Activated CD4-positive, alpha-beta T cell treated with anti-CD3 and anti-CD28 coated beads for 36 hours (primary cell): ENCODE results near the gene NOL9. TPM values are rescaled to one million over a fixed set of nuclear protein-coding genes. Genes with fewer than 3 reads are reported as not detected.

Source experiments
- ATAC-seq: fragments of 200-7000 bp; cut with Tn5 transposase; one replicate; pipeline ENCODE4 v1.10.0; 2021; ENCODE audit warnings: mild to moderate bottlenecking, moderate library complexity
- CTCF ChIA-PET: fragments of 350-600 bp; sonication (Branson Sonifier 250); formaldehyde crosslinking; loops from one replicate; lab custom pipeline; 2021; ENCODE audit warnings: antibody characterized with exemption; lab: Charles Lee
- POLR2A ChIA-PET: fragments of 350-600 bp; sonication (Branson Sonifier 250); formaldehyde crosslinking; loops from one replicate; lab custom pipeline; 2021; ENCODE audit warnings: antibody characterized with exemption, inconsistent platforms; lab: Charles Lee
- DNase-seq: peaks from one replicate; pipeline ENCODE4 v3.0.0-alpha.2; 2020
- H3K27ac Mint-ChIP-seq: one replicate; pipeline ENCODE4 v1.8.0; 2021; ENCODE audit warnings: mixed read lengths
- H3K27me3 Mint-ChIP-seq: one replicate; pipeline ENCODE4 v1.8.0; 2021; ENCODE audit warnings: mixed read lengths
- H3K36me3 Mint-ChIP-seq: one replicate; pipeline ENCODE4 v1.8.0; 2021; ENCODE audit warnings: low read depth, mixed read lengths
- H3K4me1 Mint-ChIP-seq: one replicate; pipeline ENCODE4 v1.8.0; 2021; ENCODE audit warnings: mixed read lengths
- H3K4me3 Mint-ChIP-seq: one replicate; pipeline ENCODE4 v1.8.0; 2021; ENCODE audit warnings: mild to moderate bottlenecking, moderate library complexity, mixed read lengths
- H3K9me3 Mint-ChIP-seq: one replicate; pipeline ENCODE4 v1.8.0; 2021; ENCODE audit warnings: low read depth, mixed read lengths
- intact Hi-C, 2 experiments: fragments of 100-400 bp; cut with DNase I in 1 of 2; cut with micrococcal nuclease in 1 of 2; formaldehyde crosslinking; loops; one replicate each; pipeline versions ENCODE4 v1.14.2 to v1.15.1; 2022 to 2024; cut with DNase I, micrococcal nuclease
- total RNA-seq, 2 experiments: library from RNA; stranded (reverse); gene quantifications; one replicate each; pipeline ENCODE4 v1.2.3, GENCODE V29; 2021

The NOL9 gene
- total RNA-seq, 2 experiments from 2014 or later: 37.4 to 44.7 TPM

DNA sequence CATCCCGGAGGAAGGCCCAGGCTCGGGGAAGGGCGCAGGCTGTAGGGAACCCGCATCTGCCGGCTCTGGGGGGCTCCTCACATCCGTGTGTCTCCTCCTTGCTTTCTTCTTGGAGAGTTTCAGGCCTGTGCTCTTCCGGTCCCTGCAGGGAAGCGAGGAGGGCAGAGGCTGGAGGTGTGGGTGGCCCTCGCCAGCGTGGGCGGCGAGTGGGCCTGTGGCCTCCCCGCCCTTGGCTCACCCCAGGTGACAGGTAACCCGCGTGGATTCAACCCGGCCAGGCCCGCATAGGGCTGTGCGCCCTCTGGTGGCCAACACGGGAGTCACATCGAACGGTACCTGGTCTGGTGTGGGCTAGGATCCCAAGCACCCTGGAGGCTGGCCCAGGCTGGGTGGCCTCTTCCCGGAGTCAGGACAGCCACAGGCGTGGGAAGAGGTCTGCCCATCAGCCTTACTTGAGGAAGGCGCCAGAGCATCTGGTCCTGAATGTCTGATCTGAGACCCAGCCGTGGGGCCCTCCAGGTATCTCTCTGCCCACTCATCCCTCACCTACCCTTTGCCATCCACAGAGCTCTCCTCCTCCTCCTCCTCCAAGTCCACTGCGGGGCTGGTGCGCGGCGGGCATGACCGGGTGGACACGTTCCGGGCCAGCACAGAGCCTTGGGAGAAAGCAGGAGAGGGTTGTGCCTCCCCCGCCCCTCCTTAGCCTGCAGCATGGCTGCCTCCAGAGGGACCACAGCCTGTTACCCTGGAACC, 78.8 kb downstream of the NOL9 start:
- Mint-ChIP-seq H3K4me3 (no peak overlapping the region), H3K4me1 (peaks cover 2% of the 10 kb centered on the region), H3K36me3 (no peaks in the 10 kb centered on the region), H3K9me3 (no peaks in the 10 kb centered on the region), H3K27ac (no peak overlapping the region), H3K27me3 (no peaks in the 10 kb centered on the region)
- intact Hi-C loops: loop anchor here (1.0 to 5.0 kb wide), 4 partner anchors 13 to 229 kb away; no protein-coding TSS in a partner anchor
- DNase-seq: peak; percentile 84
- ChIA-PET CTCF (interaction anchor here (0.9 to 2.2 kb wide), 3 partner anchors 11 to 23 kb away, joined by 3 to 10 read pairs (median 3); no protein-coding TSS in a partner anchor), POLR2A (no interaction called here)
- ATAC-seq: peak; percentile 94

DNA sequence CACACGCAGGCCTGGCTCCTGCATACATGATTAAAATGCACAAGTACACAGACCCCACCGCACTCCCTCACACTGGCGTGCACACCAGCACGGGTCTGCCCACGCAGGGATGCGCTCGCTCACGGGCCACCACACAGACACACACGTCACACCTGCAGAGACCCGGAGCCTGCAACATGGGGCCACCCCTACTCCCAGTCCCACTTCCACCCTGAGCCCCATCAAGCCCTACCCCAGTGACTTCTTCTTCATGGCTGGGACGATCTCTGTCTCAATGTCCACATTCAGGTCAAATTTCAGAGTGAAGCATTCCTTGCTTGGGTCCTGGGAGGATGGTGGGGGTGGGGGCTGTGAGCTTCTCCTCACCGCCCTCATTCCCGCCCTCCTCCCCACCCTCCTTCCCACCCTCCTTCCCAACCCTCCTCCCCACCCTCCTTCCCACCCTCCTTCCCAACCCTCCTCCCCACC, 79.5 kb downstream of the NOL9 start:
- ATAC-seq (no peak), DNase-seq (no peak)
- no peak overlapping the region for H3K4me3 Mint-ChIP-seq
- no peak overlapping the region for H3K27ac Mint-ChIP-seq
- CTCF ChIA-PET: no interaction called here
- peaks cover 2% of the 10 kb centered on the region for H3K4me1 Mint-ChIP-seq
- POLR2A ChIA-PET: no interaction called here
- H3K27me3 Mint-ChIP-seq: no peaks in the 10 kb centered on the region
- no peaks in the 10 kb centered on the region for H3K9me3 Mint-ChIP-seq
- intact Hi-C loops: loop anchor here in 1 of 2 experiments (1.0 to 5.0 kb wide), 3 partner anchors 52 to 229 kb away; no protein-coding TSS in a partner anchor
- H3K36me3 Mint-ChIP-seq: no peaks in the 10 kb centered on the region

DNA sequence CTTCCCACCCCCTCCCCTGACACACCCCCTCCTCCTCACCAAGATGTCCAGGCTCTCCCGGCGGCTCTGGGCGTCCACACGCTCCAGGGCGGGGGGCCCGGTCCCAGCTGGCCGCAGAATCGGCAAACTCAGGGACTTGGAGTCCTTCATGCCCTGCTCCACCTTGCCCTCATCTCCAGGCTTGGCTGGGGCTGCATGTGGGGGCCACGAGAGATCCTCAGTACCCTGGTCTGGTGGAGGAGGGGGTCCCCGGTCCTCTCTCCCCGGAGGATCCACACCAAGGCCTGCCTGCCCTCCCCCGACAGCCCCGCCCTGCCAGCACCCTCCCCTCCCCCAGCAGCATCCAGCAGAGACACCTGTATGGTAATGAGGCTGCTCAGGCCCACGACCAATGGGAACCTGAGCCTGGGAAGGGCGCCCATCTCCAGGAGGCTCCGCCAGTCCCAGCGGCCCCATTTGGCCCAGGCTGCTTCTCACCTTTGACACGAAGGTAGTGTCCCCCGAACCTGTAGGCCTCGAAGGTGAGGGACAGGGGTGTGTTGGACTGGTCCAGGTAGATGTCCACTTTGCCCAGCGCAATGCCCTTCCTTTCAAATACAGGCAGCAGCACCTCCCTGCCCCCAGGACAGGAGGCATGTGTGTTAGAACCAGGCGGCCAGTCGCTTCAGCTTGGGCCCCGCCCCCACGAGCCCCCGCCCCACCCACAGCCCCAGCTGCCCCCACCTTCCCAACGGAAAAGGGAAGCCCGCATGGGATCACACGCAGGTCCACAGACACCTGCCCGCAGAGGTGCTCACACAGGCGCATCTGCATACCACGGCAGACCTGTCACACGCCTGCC, 80.1 kb downstream of the NOL9 start:
- peaks cover 2% of the 10 kb centered on the region for H3K4me1 Mint-ChIP-seq
- intact Hi-C loops: no loop called here
- no peaks in the 10 kb centered on the region for H3K36me3 Mint-ChIP-seq
- no peak overlapping the region for H3K27ac Mint-ChIP-seq
- H3K4me3 Mint-ChIP-seq: no peak overlapping the region
- ATAC-seq: no peak
- no peak for DNase-seq
- no peaks in the 10 kb centered on the region for H3K27me3 Mint-ChIP-seq
- ChIA-PET POLR2A (no interaction called here), CTCF (no interaction called here)
- no peaks in the 10 kb centered on the region for H3K9me3 Mint-ChIP-seq

DNA sequence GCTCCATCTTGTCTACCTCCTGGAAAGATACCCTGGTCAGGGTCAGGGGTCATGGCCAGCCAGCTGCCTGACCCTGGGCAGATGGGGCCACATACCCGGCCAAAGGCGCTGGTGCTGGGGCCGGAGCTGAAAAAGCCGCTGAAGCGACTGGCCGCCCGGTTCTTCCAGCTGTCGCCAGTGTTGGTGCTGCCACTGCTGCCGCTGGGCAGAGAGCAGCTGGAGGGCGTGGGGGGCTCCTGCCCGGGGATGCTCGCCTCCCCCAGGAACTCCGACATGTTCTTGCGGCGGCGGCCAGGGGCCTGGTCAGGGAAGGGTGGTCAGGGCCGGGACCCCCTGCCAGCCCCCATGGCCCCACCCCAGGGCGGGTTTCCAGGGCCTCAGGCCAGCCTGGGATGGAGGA, 81.2 kb downstream of the NOL9 start:
- ChIA-PET CTCF (interaction anchor here (0.7 to 1.8 kb wide), 7 partner anchors 7 to 89 kb away, joined by 3 to 9 read pairs (median 4); no protein-coding TSS in a partner anchor), POLR2A (no interaction called here)
- Mint-ChIP-seq H3K4me3 (no peak overlapping the region), H3K27me3 (no peaks in the 10 kb centered on the region), H3K9me3 (no peaks in the 10 kb centered on the region), H3K27ac (no peak overlapping the region), H3K4me1 (peaks cover 2% of the 10 kb centered on the region), H3K36me3 (no peaks in the 10 kb centered on the region)
- DNase-seq (no peak), ATAC-seq (no peak)
- intact Hi-C loops: no loop called here

DNA sequence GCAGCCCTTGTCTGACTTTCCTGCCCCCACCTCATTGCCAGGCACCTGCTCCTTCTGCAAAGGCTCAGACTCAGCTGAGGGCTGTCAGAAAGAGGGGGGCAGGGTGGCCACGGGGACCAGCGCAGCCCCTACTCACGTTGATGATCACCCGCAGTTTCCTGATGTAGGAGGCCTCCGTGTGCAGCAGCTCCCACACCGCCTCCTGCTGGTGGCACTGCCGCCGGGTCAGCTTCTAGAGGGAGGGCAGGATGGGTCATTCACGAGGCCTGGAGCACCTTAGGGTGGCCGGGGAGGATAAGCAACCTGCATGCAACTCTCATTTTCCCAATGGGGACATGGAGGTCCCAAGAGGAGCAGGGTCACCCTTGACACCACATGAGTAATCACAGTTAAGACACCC, 81.9 kb downstream of the NOL9 start:
- Mint-ChIP-seq H3K4me3 (no peak overlapping the region), H3K27me3 (no peaks in the 10 kb centered on the region), H3K36me3 (no peaks in the 10 kb centered on the region), H3K9me3 (no peaks in the 10 kb centered on the region), H3K27ac (no peak overlapping the region), H3K4me1 (peaks cover 2% of the 10 kb centered on the region)
- ChIA-PET POLR2A (no interaction called here), CTCF (interaction anchor here (1.0 to 1.8 kb wide), 7 partner anchors 8 to 49 kb away, joined by 3 to 9 read pairs (median 5); no protein-coding TSS in a partner anchor)
- ATAC-seq (no peak), DNase-seq (peak; percentile 54)
- intact Hi-C loops: no loop called here

DNA sequence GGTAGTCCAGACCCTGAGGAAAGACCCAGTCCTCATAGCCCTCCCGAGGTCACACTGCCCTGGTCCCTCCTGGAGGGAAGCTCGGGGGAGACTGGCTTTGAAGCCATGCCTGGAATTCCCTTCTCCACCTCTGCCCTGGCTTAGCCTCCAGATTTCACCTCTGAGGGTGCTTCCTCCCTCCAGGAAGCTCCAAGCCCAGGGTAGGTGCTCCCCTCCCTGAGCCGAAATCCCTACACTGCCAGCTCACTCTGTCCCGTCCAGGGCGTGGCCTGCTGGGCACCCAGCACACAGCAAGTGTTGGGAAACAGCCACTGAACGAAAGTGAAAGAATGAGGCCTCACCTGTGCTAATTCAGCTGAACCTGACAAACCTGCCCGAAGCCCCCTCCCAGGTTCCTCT, 82.3 kb downstream of the NOL9 start:
- intact Hi-C loops: no loop called here
- H3K27ac Mint-ChIP-seq: no peak overlapping the region
- H3K4me1 Mint-ChIP-seq: peaks cover 2% of the 10 kb centered on the region
- H3K9me3 Mint-ChIP-seq: no peaks in the 10 kb centered on the region
- no peak for DNase-seq
- CTCF ChIA-PET: interaction anchor here (1.0 to 1.8 kb wide), 7 partner anchors 9 to 49 kb away, joined by 3 to 9 read pairs (median 5); no protein-coding TSS in a partner anchor
- no peak for ATAC-seq
- no peak overlapping the region for H3K4me3 Mint-ChIP-seq
- POLR2A ChIA-PET: no interaction called here
- H3K27me3 Mint-ChIP-seq: no peaks in the 10 kb centered on the region
- H3K36me3 Mint-ChIP-seq: no peaks in the 10 kb centered on the region

Other genes with a start within 250 kb of the NOL9 start
- gene ACOT7, start 160.7 kb downstream of the NOL9 start, total RNA-seq: 10 to 100 TPM; 93.8 to 99.2 TPM
- under 1 TPM in 1 of 2 experiments, not detected in 1; 0.05 TPM for gene HES2, start 134.6 kb downstream of the NOL9 start, total RNA-seq
- under 1 TPM; 0.14 to 0.55 TPM for gene ESPN, start 129.7 kb downstream of the NOL9 start, total RNA-seq
- gene TNFRSF25, start 88.3 kb downstream of the NOL9 start, total RNA-seq: 10 to 100 TPM; 57.3 to 66.7 TPM
- 1 to 10 TPM in 1 of 2 experiments, under 1 TPM in 1; 0.76 to 1.1 TPM for gene PLEKHG5, start 62.8 kb downstream of the NOL9 start, total RNA-seq
- gene TAS1R1, start 794 bp upstream of the NOL9 start, total RNA-seq: under 1 TPM in 1 of 2 experiments, not detected in 1; 0.07 TPM
- 10 to 100 TPM; 23.2 to 26.0 TPM for gene ZBTB48, start 25.5 kb upstream of the NOL9 start, total RNA-seq
- 10 to 100 TPM; 12.4 to 15.7 TPM for gene KLHL21, start 48.4 kb upstream of the NOL9 start, total RNA-seq
- 10 to 100 TPM; 13.2 to 13.6 TPM for gene PHF13, start 59.2 kb upstream of the NOL9 start, total RNA-seq
- gene THAP3, start 70.4 kb upstream of the NOL9 start, total RNA-seq: 10 to 100 TPM; 19.4 to 22.1 TPM
- gene DNAJC11, start 147.3 kb upstream of the NOL9 start, total RNA-seq: 10 to 100 TPM; 53.2 to 62.0 TPM
- 10 to 100 TPM; 62.3 to 76.7 TPM for gene CAMTA1, start 230.9 kb upstream of the NOL9 start, total RNA-seq